IMR-90 (cell line): ENCODE measurements around the gene KIF18B. TPM values are rescaled to one million over a fixed set of nuclear protein-coding genes. Genes with fewer than 3 reads are reported as not detected.

Experiments
- ATAC-seq: fragments of 200-7000 bp; cut with Tn5 transposase; 2 replicates; pipeline ENCODE4 v1.9.1; 2020; ENCODE audit warnings: low read depth, mild to moderate bottlenecking, moderate library complexity
- BruUV-seq: library from RNA; stranded (reverse); fragments of 400-500 nt; replicated peaks from 2 replicates; lab custom pipeline; 2021; lab: Mats Ljungman, UMichigan
- CTCF ChIA-PET: fragments of 300-600 bp; formaldehyde crosslinking; extraction: SDS; loops from one replicate; lab custom pipeline; 2021; ENCODE audit warnings: antibody characterized with exemption; lab: Yijun Ruan, JAX
- POLR2A ChIA-PET: fragments of 300-600 bp; sonication (Branson Sonifier 250); formaldehyde crosslinking; loops from one replicate; lab custom pipeline; 2022; ENCODE audit warnings: antibody characterized with exemption; ENCODE audit not compliant: unreplicated experiment; lab: Charles Lee
- DNase-seq: peaks from one replicate; pipeline ENCODE4 v3.0.0; 2013
- H2AFZ ChIP-seq: replicated peaks from 2 replicates; pipeline ENCODE3; 2013; ENCODE audit warnings: low read length, mild to moderate bottlenecking; ENCODE audit not compliant: poor library complexity
- H2AK5ac ChIP-seq: 2 replicates; pipeline ENCODE4 v1.6.1; 2013; ENCODE audit warnings: low read depth, low read length, inconsistent platforms
- H2AK9ac ChIP-seq: replicated peaks from 2 replicates; pipeline ENCODE3; 2013; ENCODE audit warnings: mild to moderate bottlenecking, low read depth, low read length, moderate library complexity; ENCODE audit not compliant: poor library complexity
- H2BK120ac ChIP-seq: 2 replicates; pipeline ENCODE4 v1.6.1; 2013; ENCODE audit warnings: low read depth, low read length, inconsistent platforms
- H2BK15ac ChIP-seq: 3 replicates; pipeline ENCODE4 v1.6.1; 2013; ENCODE audit warnings: low read depth, low read length, inconsistent platforms
- H2BK20ac ChIP-seq: 2 replicates; pipeline ENCODE4 v1.6.1; 2013; ENCODE audit warnings: low read depth, mild to moderate bottlenecking, inconsistent platforms, low read length, moderate library complexity
- H2BK5ac ChIP-seq: 2 replicates; pipeline ENCODE4 v1.6.1; 2013; ENCODE audit warnings: mild to moderate bottlenecking, low read depth, low read length, inconsistent platforms; ENCODE audit not compliant: poor library complexity, severe bottlenecking
- H3K14ac ChIP-seq: replicated peaks from 2 replicates; pipeline ENCODE4 v1.6.1; 2013; ENCODE audit warnings: low read depth, low read length, inconsistent platforms
- H3K18ac ChIP-seq: 2 replicates; pipeline ENCODE4 v1.6.1; 2013; ENCODE audit warnings: low read depth, low read length, control low read depth
- H3K23ac ChIP-seq: 2 replicates; pipeline ENCODE4 v1.6.1; 2013; ENCODE audit warnings: low read depth, low read length, inconsistent platforms
- H3K27ac ChIP-seq: 2 replicates; pipeline ENCODE4 v1.5.1; 2013; ENCODE audit warnings: mild to moderate bottlenecking, control low read depth, low read length; ENCODE audit not compliant: insufficient read depth
- H3K27me3 ChIP-seq: 2 replicates; pipeline ENCODE4 v1.6.1; 2013; ENCODE audit warnings: low read length; ENCODE audit not compliant: control insufficient read depth, insufficient read depth
- H3K36me3 ChIP-seq: 2 replicates; pipeline ENCODE4 v1.6.1; 2013; ENCODE audit warnings: low read length, mixed read lengths; ENCODE audit not compliant: control insufficient read depth, insufficient read depth
- H3K4ac ChIP-seq: 2 replicates; pipeline ENCODE4 v1.6.1; 2013; ENCODE audit warnings: low read depth, low read length, inconsistent platforms
- H3K4me1 ChIP-seq: 2 replicates; pipeline ENCODE4 v1.6.1; 2013; ENCODE audit warnings: low read length, mixed read lengths; ENCODE audit not compliant: control insufficient read depth, insufficient read depth
- H3K4me2 ChIP-seq: 2 replicates; pipeline ENCODE4 v1.6.1; 2013; ENCODE audit warnings: low read depth, mild to moderate bottlenecking, control low read depth, low read length, moderate library complexity
- H3K4me3 ChIP-seq: 2 replicates; pipeline ENCODE4 v1.5.1; 2013; ENCODE audit warnings: low read depth, mild to moderate bottlenecking, control low read depth, low read length, moderate library complexity; ENCODE audit not compliant: insufficient read depth
- H3K56ac ChIP-seq: 2 replicates; pipeline ENCODE4 v1.6.1; 2013; ENCODE audit warnings: low read length, inconsistent platforms; ENCODE audit not compliant: insufficient read depth; ENCODE audit errors: extremely low read depth
- H3K79me1 ChIP-seq, 2 experiments: 2 replicates each; pipeline ENCODE4 v1.6.1; 2013; ENCODE audit warnings: low read length in 2 of 2, inconsistent platforms in 1 of 2, low read depth in 1 of 2
- H3K9ac ChIP-seq: 2 replicates; pipeline ENCODE4 v1.6.1; 2013; ENCODE audit warnings: low read depth, low read length, control low read depth
- H3K9me1 ChIP-seq: 2 replicates; pipeline ENCODE4 v1.6.1; 2013; ENCODE audit warnings: low read length, inconsistent platforms; ENCODE audit not compliant: insufficient read depth
- H3K9me3 ChIP-seq: 2 replicates; pipeline ENCODE4 v1.6.1; 2013; ENCODE audit warnings: low read length; ENCODE audit not compliant: control insufficient read depth, insufficient read depth
- H4K20me1 ChIP-seq: 2 replicates; pipeline ENCODE4 v1.6.1; 2013; ENCODE audit warnings: low read length, inconsistent platforms; ENCODE audit not compliant: insufficient read depth
- H4K5ac ChIP-seq: 2 replicates; pipeline ENCODE4 v1.6.1; 2013; ENCODE audit warnings: mild to moderate bottlenecking, low read depth, low read length, control low read depth
- H4K8ac ChIP-seq, 2 experiments: 2 replicates each; pipeline ENCODE4 v1.6.1; 2013; ENCODE audit warnings: low read depth in 2 of 2, low read length in 2 of 2, control low read depth in 1 of 2, inconsistent platforms in 1 of 2
- H4K91ac ChIP-seq: 2 replicates; pipeline ENCODE4 v1.6.1; 2013; ENCODE audit warnings: low read depth, low read length, inconsistent platforms; ENCODE audit not compliant: insufficient read depth
- BHLHE40 ChIP-seq: fragments of 150-350 bp; IDR thresholded peaks from 2 replicates; pipeline ENCODE4 v1.6.1; 2016; ENCODE audit warnings: mild to moderate bottlenecking, low read depth, low read length
- CEBPB ChIP-seq: IDR thresholded peaks from 2 replicates; pipeline ENCODE4 v1.6.1; 2012; ENCODE audit warnings: low read depth, low read length, improper control_type of control experiment
- CHD1 ChIP-seq: IDR thresholded peaks from 2 replicates; pipeline ENCODE4 v1.6.1; 2012; ENCODE audit warnings: low read depth, low read length, improper control_type of control experiment
- FOS ChIP-seq: fragments of 150-350 bp; IDR thresholded peaks from 2 replicates; pipeline ENCODE4 v1.6.1; 2016; ENCODE audit warnings: low read depth, low read length
- MAFK ChIP-seq: IDR thresholded peaks from 2 replicates; pipeline ENCODE4 v1.6.1; 2012; ENCODE audit warnings: low read depth, low read length, improper control_type of control experiment
- MAZ ChIP-seq: IDR thresholded peaks from 2 replicates; pipeline ENCODE4 v1.6.1; 2012; ENCODE audit warnings: low read depth, mild to moderate bottlenecking, low read length, improper control_type of control experiment, moderate library complexity, borderline replicate concordance
- MXI1 ChIP-seq: IDR thresholded peaks from 2 replicates; pipeline ENCODE4 v1.6.1; 2012; ENCODE audit warnings: low read depth, mild to moderate bottlenecking, low read length, moderate library complexity, borderline replicate concordance
- NFE2L2 ChIP-seq: fragments of 150-350 bp; IDR thresholded peaks from 2 replicates; pipeline ENCODE4 v1.6.1; 2016; ENCODE audit warnings: low read depth, mild to moderate bottlenecking, low read length
- POLR2A ChIP-seq: IDR thresholded peaks from 2 replicates; pipeline ENCODE4 v1.6.1; 2012; ENCODE audit warnings: mild to moderate bottlenecking, low read depth, low read length
- RAD21 ChIP-seq: IDR thresholded peaks from 2 replicates; pipeline ENCODE4 v1.6.1; 2012; ENCODE audit warnings: low read length, improper control_type of control experiment
- RCOR1 ChIP-seq: IDR thresholded peaks from 2 replicates; pipeline ENCODE4 v1.6.1; 2012; ENCODE audit warnings: mild to moderate bottlenecking, low read length, improper control_type of control experiment; ENCODE audit not compliant: insufficient replicate concordance
- RFX5 ChIP-seq: IDR thresholded peaks from 2 replicates; pipeline ENCODE4 v1.8.0; 2012; ENCODE audit warnings: low read depth, mild to moderate bottlenecking, low read length, moderate library complexity
- SMC3 ChIP-seq: fragments of 150-350 bp; IDR thresholded peaks from 2 replicates; pipeline ENCODE4 v1.6.1; 2016; ENCODE audit warnings: low read depth, mild to moderate bottlenecking, antibody characterized with exemption, low read length, moderate library complexity
- USF2 ChIP-seq: fragments of 150-350 bp; IDR thresholded peaks from 2 replicates; pipeline ENCODE4 v1.6.1; 2017; ENCODE audit warnings: mild to moderate bottlenecking, antibody characterized with exemption, low read length, low read depth
- WGBS, 2 experiments: methylation state at CpG; one replicate each; pipeline versions ENCODE4 v1.1.5 to v1.1.7; 2013; ENCODE audit warnings: missing lambda C conversion rate in 2 of 2; ENCODE audit not compliant: insufficient read length in 1 of 2; ENCODE audit errors: extremely low coverage in 2 of 2; 5-methylcytosine and 5-hydroxymethylcytosine counted together
- dilution Hi-C: fragments of 300-500 bp; cut with HindIII; formaldehyde crosslinking; loops from one replicate; pipeline ENCODE4 v1.14.3; 2018; ENCODE audit warnings: low sequenced_read_pairs; ENCODE audit not compliant: unreplicated experiment
- in situ Hi-C: fragments of 300-500 bp; cut with MboI; formaldehyde crosslinking; loops from 3 replicates; pipeline ENCODE4 v1.14.3; 2019; ENCODE audit warnings: low sequenced_read_pairs, inconsistent platforms, mixed read lengths
- intact Hi-C: fragments of 100-400 bp; cut with micrococcal nuclease; formaldehyde crosslinking; loops from 2 replicates; pipeline ENCODE4 v1.10.0; 2022
- polyA plus RNA-seq, 3 experiments: library from polyadenylated mRNA; depleted of rRNA; stranded (reverse); fragments of >200 nt; gene quantifications; 2 replicates each; pipeline ENCODE4 v1.2.3, GENCODE V29; 2012; ENCODE audit warnings: low replicate concordance in 1 of 3
- total RNA-seq: library from RNA; depleted of rRNA; stranded (reverse); fragments of >200 nt; gene quantifications from 2 replicates; pipeline ENCODE4 v1.2.3, GENCODE V29; 2012
- TF ChIP-seq, protein P1 (sequence below): fragments of 150-350 bp; IDR thresholded peaks from 2 replicates; pipeline ENCODE4 v1.6.1; 2016; ENCODE audit warnings: low read depth, mild to moderate bottlenecking, low read length, moderate library complexity, borderline replicate concordance
- TF ChIP-seq, protein P2 (sequence below): conservative IDR thresholded peaks from 2 replicates; pipeline ENCODE4 v1.5.1; 2012; ENCODE audit warnings: mild to moderate bottlenecking, low read depth, low read length, improper control_type of control experiment

KIF18B gene
- total and polyA plus RNA-seq, 2 of the 4 experiments (the other 2 are of a cell fraction) = 1.3 to 16.0 TPM

DNA sequence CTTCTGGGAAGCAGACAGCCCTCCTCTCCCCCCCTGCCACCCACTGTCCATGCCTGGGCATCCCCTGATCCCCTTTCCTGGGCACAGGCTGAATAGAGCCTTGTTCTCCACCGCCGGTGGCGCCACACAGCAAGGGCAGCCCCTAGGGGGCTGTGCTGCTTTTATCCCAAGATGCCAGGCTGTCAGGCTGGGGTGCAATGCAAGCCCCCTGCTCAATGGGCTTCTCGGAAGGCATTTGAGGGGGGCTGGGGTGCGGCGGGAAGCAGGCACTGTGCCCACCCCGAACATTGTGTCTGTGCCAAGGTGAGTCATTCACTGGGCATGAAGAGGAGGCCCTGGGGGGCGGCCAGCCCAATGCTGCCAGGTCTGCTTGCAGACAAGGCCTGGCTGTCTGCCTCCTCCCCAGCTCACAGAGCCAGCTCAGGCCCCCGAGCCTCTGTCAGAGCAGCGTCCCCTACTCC is 30.8 kb downstream of the KIF18B start:
- ATAC-seq = peak; percentile 42
- Histone ChIP-seq H2BK120ac (no peak overlapping the region), H3K14ac (no peak overlapping the region), H2BK15ac (no peak overlapping the region), H3K9me1 (no peaks in the 10 kb centered on the region), H4K8ac (no peak overlapping the region; a peak in 1 of 4 replicates), H3K9ac (no peak overlapping the region), H3K27me3 (peaks cover 14% of the 10 kb centered on the region; the same call in 1 of the 2 replicates), H4K20me1 (no peaks in the 10 kb centered on the region; the same call in 1 of the 2 replicates), H3K4me3 (no peak overlapping the region), H4K5ac (no peak overlapping the region), H3K27ac (no peak overlapping the region), H3K23ac (no peak overlapping the region), H2AK9ac (peak overlapping the region; percentile 48), H3K4ac (no peak overlapping the region), H4K91ac (no peak overlapping the region), H2AFZ (peak overlapping the region; percentile 12), H2BK5ac (no peak overlapping the region), H3K4me1 (peaks cover 9% of the 10 kb centered on the region; the same call in 1 of the 2 replicates), H3K36me3 (no peaks in the 10 kb centered on the region), H3K79me1 (no peaks in the 10 kb centered on the region), H3K56ac (no peak overlapping the region), H3K4me2 (no peak overlapping the region), H2BK20ac (no peak overlapping the region), H3K9me3 (no peaks in the 10 kb centered on the region), H2AK5ac (0 out of 2 replicates have a peak overlapping the region, but pooled peaks have one; percentile 16), H3K18ac (no peak overlapping the region)
- no TSS peak for BruUV-seq
- ChIA-PET CTCF (no interaction called here), POLR2A (no interaction called here)
- TF ChIP-seq FOS (no peak), MAZ (no peak), NFE2L2 (no peak), CEBPB (no peak), USF2 (no peak), RFX5 (no peak), SMC3 (no peak), CHD1 (no peak), BHLHE40 (no peak), MAFK (no peak), RAD21 (no peak), RCOR1 (no peak), POLR2A (no peak), MXI1 (no peak)
- TF ChIP-seq, protein P1, sequence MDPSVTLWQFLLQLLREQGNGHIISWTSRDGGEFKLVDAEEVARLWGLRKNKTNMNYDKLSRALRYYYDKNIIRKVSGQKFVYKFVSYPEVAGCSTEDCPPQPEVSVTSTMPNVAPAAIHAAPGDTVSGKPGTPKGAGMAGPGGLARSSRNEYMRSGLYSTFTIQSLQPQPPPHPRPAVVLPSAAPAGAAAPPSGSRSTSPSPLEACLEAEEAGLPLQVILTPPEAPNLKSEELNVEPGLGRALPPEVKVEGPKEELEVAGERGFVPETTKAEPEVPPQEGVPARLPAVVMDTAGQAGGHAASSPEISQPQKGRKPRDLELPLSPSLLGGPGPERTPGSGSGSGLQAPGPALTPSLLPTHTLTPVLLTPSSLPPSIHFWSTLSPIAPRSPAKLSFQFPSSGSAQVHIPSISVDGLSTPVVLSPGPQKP = no peak
- TF ChIP-seq, protein P2, sequence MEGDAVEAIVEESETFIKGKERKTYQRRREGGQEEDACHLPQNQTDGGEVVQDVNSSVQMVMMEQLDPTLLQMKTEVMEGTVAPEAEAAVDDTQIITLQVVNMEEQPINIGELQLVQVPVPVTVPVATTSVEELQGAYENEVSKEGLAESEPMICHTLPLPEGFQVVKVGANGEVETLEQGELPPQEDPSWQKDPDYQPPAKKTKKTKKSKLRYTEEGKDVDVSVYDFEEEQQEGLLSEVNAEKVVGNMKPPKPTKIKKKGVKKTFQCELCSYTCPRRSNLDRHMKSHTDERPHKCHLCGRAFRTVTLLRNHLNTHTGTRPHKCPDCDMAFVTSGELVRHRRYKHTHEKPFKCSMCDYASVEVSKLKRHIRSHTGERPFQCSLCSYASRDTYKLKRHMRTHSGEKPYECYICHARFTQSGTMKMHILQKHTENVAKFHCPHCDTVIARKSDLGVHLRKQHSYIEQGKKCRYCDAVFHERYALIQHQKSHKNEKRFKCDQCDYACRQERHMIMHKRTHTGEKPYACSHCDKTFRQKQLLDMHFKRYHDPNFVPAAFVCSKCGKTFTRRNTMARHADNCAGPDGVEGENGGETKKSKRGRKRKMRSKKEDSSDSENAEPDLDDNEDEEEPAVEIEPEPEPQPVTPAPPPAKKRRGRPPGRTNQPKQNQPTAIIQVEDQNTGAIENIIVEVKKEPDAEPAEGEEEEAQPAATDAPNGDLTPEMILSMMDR = no peak
- peak; percentile 25 for DNase-seq
- dilution Hi-C loops (no loop called here), in situ Hi-C loops (no loop called here), intact Hi-C loops (no loop called here)
- 83% methylated on average over 3 of the region's 10 CpGs; no CpG with 5 or more reads in 1 of the 2 experiments for WGBS, 2 experiments
